Lower leg skin (tissue), 3 donors: ENCODE measurements around the gene HNRNPH2.

Experiments
- CTCF ChIP-seq, 3 donors: fragments of 450-650 bp; IDR thresholded peaks; one replicate each; pipeline ENCODE4 v1.5.1; 2016; ENCODE audit warnings: antibody characterized with exemption in 3 of 3, mild to moderate bottlenecking in 3 of 3, moderate library complexity in 2 of 3
- POLR2A ChIP-seq, 2 donors: fragments of 450-650 bp; IDR thresholded peaks; one replicate each; pipeline ENCODE4 v1.6.1; 2016 to 2017; ENCODE audit warnings: antibody characterized with exemption in 2 of 2, mild to moderate bottlenecking in 1 of 2, moderate library complexity in 1 of 2

DNA sequence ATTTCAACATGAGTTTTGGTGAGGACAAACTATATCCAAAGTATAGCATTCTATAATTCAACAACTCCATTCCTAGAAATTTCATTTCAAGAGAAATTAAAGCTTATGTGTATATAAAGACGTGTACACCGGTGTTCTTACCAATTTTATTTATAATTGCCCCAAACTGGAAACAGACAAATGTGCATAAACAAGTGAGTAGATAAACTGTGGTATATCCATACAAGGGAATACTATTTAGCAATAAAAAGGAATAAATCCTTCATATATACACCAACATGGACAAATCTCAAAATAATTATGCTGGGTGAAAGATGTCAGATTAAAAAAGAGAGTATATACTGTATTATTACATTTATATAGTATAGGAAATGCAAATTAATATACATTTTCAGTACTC lies 19.9 kb downstream of the HNRNPH2 start:
- TF ChIP-seq POLR2A (IDR thresholded peaks at IDR 0.05) (no peak), CTCF (IDR thresholded peaks at IDR 0.05) (no peak)
